ENCODE measurements around the gene CPSF6.

- no peak for TF ChIP-seq CTCF (IDR thresholded peaks at IDR 0.05)
- TF ChIP-seq EP300 (IDR thresholded peaks at IDR 0.05) = no peak
These were observed 51.9 kb downstream of the CPSF6 start for GRCh38 chr12:69291278-69291593.
